Neuron (in vitro differentiated cells): Measurements from ENCODE around the gene ATXN1.

ENCODE experiments used
- H2AFZ ChIP-seq: one replicate; pipeline ENCODE4 v1.6.1; 2013; ENCODE audit warnings: low read depth, mild to moderate bottlenecking, inconsistent platforms, low read length, moderate library complexity
- H3K27me3 ChIP-seq: one replicate; pipeline ENCODE4 v1.6.1; 2013; ENCODE audit warnings: low read length; ENCODE audit not compliant: insufficient read depth
- H3K36me3 ChIP-seq: one replicate; pipeline ENCODE4 v1.6.1; 2013; ENCODE audit warnings: low read length; ENCODE audit not compliant: insufficient read depth
- H3K4me1 ChIP-seq: one replicate; pipeline ENCODE4 v1.6.1; 2013; ENCODE audit warnings: low read length; ENCODE audit not compliant: insufficient read depth
- H3K4me3 ChIP-seq: 2 replicates; pipeline ENCODE4 v1.5.1; 2013; ENCODE audit warnings: mild to moderate bottlenecking, low read length, moderate library complexity
- H3K9me3 ChIP-seq: one replicate; pipeline ENCODE4 v1.6.1; 2013; ENCODE audit warnings: low read length

The ATXN1 gene

DNA sequence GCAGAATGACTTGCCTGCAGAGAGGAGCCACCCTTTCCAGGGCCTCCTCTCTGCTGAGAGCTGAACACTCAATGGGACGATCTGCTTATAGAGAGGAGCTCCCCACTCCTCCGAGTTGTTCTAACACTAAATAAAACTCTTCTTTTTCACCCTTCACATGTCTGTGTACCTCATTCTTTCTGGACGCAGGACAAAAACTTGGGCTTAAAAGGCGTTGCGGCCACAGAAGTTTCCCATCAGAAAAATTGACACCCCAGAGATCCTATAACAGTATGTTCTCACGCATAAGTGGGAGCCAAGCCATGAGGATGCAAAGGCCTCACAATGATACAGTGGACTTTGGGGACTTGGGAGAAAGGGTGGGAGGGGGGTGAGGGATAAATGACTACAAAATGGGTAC, 401.7 kb downstream of the ATXN1 start:
- no peaks in the 10 kb centered on the region for H3K4me1 ChIP-seq
- H3K27me3 ChIP-seq, result no peaks in the 10 kb centered on the region
- H3K36me3 ChIP-seq, result no peaks in the 10 kb centered on the region
- H2AFZ ChIP-seq, result no peak overlapping the region
- H3K9me3 ChIP-seq, result no peaks in the 10 kb centered on the region
- H3K4me3 ChIP-seq, result no peak overlapping the region

DNA sequence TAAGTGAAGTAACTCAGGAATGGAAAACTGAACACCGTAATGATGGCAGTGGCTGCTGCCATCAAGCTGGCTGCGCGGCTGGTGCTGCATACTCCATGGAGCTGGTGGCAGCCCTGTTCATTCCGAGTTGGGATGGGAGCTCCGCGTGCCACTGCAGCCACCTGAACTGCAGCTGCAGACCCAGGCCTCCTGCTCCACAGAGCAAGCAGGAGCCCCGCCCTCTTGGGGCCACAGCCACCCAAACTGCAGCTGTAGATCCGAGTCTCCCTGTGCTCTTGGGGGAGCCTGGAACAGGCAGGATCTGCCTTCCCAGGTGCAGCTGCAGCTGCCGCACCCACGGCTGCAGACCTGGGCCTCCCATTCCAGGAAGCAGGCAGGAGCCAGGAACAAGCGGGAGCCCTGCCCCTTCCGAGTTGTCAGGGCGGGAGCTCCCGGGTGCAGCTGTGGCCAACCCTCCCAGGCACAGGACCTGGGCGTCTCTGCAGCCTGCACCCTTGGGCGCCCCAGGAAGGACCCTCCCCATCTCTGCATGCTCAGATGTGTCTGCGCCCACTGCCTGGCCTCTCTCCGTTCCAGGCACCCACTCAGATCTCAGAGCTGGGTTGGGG, 402.6 kb downstream of the ATXN1 start:
- H2AFZ ChIP-seq, result no peak overlapping the region
- no peak overlapping the region for H3K4me3 ChIP-seq
- H3K27me3 ChIP-seq, result no peaks in the 10 kb centered on the region
- H3K4me1 ChIP-seq, result no peaks in the 10 kb centered on the region
- H3K36me3 ChIP-seq, result no peaks in the 10 kb centered on the region
- H3K9me3 ChIP-seq, result no peaks in the 10 kb centered on the region

DNA sequence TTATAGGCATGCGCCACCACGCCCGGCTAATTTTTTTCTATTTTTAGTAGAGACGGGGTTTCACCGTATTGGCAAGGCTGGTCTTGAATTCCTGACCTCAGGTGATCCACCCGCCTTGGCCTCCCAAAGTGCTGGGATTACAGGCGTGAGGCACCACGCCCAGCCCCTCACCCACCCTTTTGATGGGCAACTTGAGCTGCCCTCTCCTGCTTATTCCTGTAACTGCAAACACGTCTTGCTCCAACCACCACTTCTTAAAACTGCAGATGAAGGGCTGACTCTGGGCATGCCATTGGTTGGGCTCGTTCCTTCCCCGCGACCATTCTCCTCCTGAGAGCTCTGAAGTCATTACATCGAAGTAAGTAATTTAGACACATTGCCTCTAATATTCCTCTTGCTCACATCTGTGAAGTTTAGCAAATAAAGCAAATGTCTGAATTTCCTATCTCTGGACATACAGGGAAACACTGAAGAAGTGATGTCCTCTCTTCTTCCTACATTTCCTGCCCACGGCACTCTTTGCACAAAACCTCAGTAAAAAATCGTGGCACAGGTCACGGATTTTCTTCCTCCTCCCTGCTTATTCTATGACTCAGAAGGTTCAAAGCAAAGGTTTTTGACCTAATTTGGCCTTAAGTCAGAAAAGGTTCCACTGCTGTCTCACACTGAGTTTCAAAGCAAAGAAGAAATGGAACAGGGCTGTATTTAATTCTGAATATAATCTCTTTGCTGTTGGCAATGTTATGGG, 405.4 kb downstream of the ATXN1 start:
- Histone ChIP-seq H3K4me1 (no peaks in the 10 kb centered on the region), H3K36me3 (no peaks in the 10 kb centered on the region), H3K9me3 (no peaks in the 10 kb centered on the region), H3K4me3 (no peak overlapping the region), H3K27me3 (no peaks in the 10 kb centered on the region), H2AFZ (no peak overlapping the region)

DNA sequence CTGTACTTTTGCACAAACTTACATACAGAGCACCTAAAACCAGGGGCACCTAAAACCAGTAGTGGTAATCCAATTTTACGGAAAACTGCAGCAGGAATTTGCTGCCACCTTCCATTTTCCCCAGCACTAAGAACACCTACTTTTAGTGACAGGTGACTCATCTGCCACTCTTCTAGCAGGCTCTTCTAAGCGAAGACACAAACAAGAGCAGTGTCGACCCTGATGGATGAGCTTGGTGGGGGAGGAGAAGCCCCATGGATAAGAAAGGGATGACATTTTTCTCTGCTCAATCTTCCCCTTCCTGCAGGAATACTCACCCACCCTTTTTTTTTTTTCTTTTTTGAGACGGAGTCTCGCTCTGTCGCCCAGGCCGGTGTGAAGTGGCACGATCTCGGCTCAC, 406.0 kb downstream of the ATXN1 start:
- Histone ChIP-seq H3K4me1 (no peaks in the 10 kb centered on the region), H3K9me3 (no peaks in the 10 kb centered on the region), H3K36me3 (no peaks in the 10 kb centered on the region), H2AFZ (no peak overlapping the region), H3K27me3 (no peaks in the 10 kb centered on the region), H3K4me3 (no peak overlapping the region)

DNA sequence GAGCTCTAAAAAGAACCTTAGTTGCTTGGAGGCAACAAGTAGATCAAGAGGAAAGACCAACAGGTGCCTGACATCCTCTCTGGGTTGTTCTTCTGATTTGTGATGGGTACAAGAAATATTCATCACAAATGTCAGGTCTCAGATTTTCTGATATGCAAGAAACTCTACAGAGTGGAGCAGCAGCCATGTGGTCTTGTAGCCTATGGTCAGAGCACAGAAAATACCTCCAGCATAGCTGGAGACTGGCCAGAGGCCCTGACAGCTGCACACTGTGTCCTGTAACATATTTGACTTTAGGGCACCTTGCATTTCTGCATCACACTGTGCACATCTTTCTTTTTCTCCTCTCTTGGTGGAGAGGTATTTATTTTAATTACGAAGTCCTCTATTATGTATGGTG, 406.6 kb downstream of the ATXN1 start:
- no peaks in the 10 kb centered on the region for H3K36me3 ChIP-seq

DNA sequence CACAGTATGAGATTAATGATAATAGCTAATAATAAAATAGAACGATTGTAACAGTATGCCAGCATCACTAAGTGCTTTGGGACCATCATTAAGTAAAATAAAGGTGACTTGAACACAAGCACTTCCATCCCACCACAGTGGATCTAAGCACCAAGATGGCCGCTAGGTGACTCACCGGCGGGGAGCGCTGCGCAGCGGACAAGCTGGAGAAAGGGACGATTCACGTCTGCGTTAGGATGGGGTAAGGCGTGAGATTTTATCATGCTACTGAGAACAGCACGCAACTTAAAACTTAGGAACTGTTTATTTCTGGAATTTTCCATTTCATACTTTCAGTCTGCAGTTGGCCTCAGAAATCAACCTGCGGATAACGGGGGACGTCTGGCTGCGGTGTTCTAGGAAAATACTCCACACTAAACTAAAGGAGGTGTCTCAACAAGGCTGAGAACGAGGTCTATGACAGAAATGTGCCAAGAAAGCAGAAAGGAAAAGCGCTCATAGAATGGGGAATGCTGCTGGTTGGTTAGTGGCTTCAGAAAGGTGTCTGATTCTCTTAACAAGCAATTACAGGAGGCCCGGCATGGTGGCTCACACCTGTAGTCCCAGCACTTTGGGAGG, 408.3 kb downstream of the ATXN1 start:
- Histone ChIP-seq H3K4me3 (no peak overlapping the region), H3K27me3 (no peaks in the 10 kb centered on the region)

More for the DNA sequence above, 406.6 kb downstream of the ATXN1 start:
- Histone ChIP-seq H2AFZ (no peak overlapping the region), H3K4me1 (no peaks in the 10 kb centered on the region), H3K4me3 (no peak overlapping the region), H3K27me3 (no peaks in the 10 kb centered on the region), H3K9me3 (no peaks in the 10 kb centered on the region)

DNA sequence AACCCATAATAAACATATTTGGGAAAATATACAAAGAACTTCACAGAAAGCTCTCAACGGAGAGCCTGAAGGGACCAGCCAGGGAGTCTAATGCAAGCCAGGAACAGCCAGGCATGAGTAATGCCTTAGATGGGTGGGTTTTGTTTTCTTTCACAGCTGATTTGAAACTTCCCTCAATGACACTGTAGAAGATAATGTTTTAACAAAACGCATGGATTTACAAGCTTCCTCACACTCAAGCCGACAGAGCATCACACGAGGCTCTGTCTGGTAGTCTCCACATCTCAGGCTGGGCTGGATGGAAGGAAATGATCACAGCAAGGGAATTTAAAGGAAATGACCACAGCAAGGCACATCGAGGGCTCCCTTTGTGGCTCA, 409.0 kb downstream of the ATXN1 start:
- Histone ChIP-seq H3K27me3 (no peaks in the 10 kb centered on the region), H2AFZ (no peak overlapping the region), H3K36me3 (no peaks in the 10 kb centered on the region), H3K9me3 (no peaks in the 10 kb centered on the region), H3K4me1 (no peaks in the 10 kb centered on the region), H3K4me3 (no peak overlapping the region)

More for the DNA sequence above, 408.3 kb downstream of the ATXN1 start:
- Histone ChIP-seq H2AFZ (no peak overlapping the region), H3K36me3 (no peaks in the 10 kb centered on the region), H3K9me3 (no peaks in the 10 kb centered on the region), H3K4me1 (no peaks in the 10 kb centered on the region)

DNA sequence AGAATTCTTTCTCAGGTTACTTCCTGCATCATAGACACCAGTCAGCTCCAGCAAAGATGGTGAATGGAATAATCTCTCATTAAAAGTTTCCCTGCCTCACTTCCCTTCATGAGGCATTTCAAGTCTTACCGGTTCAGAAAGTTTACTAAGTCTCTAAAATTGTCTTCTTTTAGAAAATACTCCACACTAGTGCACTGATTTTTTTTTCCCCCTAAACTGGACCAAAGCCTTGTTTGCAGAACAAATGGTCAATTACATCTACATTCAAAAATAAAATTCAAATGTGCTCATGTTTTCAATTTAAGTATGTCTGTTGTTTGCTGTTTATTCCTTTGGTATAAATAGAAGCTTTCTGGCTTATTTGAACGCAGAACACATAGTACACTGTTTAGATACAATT, 411.7 kb downstream of the ATXN1 start:
- Histone ChIP-seq H3K9me3 (no peaks in the 10 kb centered on the region), H2AFZ (no peak overlapping the region)

DNA sequence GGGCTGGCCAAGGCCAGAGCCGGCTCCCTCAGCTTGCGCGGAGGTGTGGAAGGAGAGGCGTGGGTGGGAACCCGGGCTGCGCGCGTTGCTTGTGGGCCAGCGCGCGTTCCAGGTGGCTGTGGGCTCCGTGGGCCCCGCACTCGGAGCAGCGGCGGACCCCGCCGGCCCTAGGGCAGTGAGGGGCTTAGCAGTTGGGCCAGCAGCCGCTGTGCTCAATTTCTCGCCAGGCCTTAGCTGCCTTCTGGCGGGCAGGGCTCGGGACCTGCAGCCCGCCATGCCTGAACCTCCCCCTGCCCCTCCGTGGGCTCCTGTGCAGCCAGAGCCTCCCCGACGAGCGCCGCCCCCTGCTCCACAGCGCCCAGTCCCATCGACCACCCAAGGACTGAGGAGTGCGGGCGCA, 414.4 kb downstream of the ATXN1 start:
- Histone ChIP-seq H3K4me3 (no peak overlapping the region), H3K36me3 (no peaks in the 10 kb centered on the region)

More for the DNA sequence above, 411.7 kb downstream of the ATXN1 start:
- Histone ChIP-seq H3K27me3 (no peaks in the 10 kb centered on the region), H3K4me1 (peaks cover 15% of the 10 kb centered on the region), H3K4me3 (no peak overlapping the region), H3K36me3 (no peaks in the 10 kb centered on the region)

DNA sequence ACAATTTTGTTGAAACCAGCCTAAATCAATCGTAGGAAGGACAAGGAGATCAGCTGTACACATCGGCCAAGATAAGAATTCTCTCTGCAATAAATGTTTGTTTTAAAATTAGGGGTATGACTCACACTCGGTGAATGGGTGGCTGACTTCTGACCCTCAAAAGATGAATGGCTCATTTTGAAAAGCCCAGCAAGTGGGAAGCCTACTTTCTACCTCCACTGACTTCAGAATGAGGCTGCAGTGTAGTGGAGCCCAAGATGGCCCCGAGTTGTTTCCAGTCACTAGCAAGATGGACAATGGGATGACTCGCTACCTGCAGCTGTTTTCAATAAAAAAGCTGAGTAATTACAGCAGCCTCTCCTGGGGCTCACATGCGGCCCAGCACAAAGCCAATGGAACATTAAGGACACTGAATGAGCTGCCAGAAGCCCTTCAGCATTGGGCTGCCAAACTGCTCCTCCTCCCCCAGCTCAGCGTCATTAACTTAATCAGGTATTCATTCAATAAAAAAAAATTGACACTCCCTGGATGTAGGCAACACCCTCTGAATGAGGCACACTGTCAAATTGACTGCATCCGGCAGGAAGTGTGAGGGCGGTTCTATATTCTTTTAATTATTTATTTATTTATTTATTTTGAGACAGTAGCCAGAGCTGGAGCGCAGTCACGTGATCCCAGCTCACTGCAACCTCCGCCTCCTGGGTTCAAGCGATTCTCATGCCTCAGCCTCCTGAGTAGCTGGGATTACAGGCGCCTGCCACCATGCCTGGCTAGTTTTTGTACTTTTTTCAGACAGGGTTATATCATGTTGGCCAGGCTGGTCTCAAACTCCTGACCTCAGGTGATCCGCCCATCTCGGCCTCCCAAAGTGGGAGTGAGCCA, 415.6 kb downstream of the ATXN1 start:
- Histone ChIP-seq H3K36me3 (no peaks in the 10 kb centered on the region), H3K9me3 (no peaks in the 10 kb centered on the region), H3K4me3 (no peak overlapping the region), H3K4me1 (peaks cover 15% of the 10 kb centered on the region), H3K27me3 (no peaks in the 10 kb centered on the region), H2AFZ (no peak overlapping the region)

More for the DNA sequence above, 414.4 kb downstream of the ATXN1 start:
- Histone ChIP-seq H2AFZ (no peak overlapping the region), H3K9me3 (no peaks in the 10 kb centered on the region), H3K27me3 (no peaks in the 10 kb centered on the region), H3K4me1 (peaks cover 15% of the 10 kb centered on the region)

DNA sequence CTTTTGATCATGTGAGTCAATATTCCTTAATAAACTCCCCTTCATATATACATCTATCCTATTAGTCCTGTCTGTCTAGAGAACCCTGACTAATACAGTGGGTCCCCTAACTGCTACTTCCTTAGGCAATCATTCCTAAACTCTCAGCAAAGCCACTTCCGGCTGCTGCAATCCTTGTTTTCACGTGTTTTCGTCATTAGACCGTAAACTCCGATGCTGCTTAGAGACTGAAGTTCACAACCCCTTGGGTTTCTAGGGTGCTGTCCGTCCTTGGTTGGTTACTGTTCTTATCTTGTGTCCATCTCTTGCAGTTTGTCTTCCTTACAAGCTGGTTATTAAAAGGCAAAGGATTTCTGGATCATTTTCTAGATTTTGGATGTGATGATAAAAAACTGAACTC, 416.5 kb downstream of the ATXN1 start:
- no peaks in the 10 kb centered on the region for H3K27me3 ChIP-seq
- H3K4me1 ChIP-seq, result peaks cover 15% of the 10 kb centered on the region
- H3K9me3 ChIP-seq, result no peaks in the 10 kb centered on the region

DNA sequence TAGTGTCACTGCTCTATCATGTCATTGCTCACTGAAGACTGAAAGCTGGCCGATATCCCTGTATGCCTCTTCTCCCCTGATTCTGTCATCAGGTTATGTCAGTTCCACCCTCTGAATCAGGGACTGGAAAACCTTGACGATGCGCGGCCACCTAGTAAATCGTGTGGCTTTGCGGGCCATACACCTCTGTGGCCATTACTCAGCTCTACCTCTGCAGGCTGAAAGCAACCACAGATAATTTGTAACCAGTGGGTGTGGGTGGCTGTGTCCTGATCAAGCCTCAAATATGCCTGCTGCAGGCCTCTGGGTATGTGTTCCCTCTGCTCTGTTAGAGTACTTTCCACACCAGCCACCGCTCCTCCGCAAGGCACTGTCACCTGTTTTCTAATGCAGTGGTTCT, 417.7 kb downstream of the ATXN1 start:
- H3K36me3 ChIP-seq, result no peaks in the 10 kb centered on the region
- no peak overlapping the region for H3K4me3 ChIP-seq
- no peaks in the 10 kb centered on the region for H3K27me3 ChIP-seq
- H3K4me1 ChIP-seq, result peaks cover 22% of the 10 kb centered on the region
- H3K9me3 ChIP-seq, result no peaks in the 10 kb centered on the region
- H2AFZ ChIP-seq, result no peak overlapping the region

More for the DNA sequence above, 416.5 kb downstream of the ATXN1 start:
- Histone ChIP-seq H3K4me3 (no peak overlapping the region), H3K36me3 (no peaks in the 10 kb centered on the region), H2AFZ (no peak overlapping the region)

DNA sequence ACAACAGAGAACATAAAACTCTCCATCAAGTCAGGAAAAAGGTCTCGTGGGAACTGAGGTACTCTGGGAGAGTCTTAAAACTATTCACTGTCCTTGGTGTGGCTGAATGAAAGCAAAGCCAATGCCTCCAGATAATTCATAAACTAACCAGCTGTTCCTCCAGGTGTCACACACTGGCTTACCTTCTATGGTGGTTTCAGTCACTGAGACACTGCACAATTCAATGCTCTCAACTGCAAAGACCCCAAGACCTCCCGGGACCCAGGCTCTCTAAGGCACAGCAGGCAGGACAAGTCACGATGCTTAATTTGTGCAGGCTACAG, 422.0 kb downstream of the ATXN1 start:
- no peak overlapping the region for H3K4me3 ChIP-seq
- H2AFZ ChIP-seq, result no peak overlapping the region
- peaks cover 7% of the 10 kb centered on the region for H3K4me1 ChIP-seq
- no peaks in the 10 kb centered on the region for H3K36me3 ChIP-seq
- no peaks in the 10 kb centered on the region for H3K9me3 ChIP-seq
- no peaks in the 10 kb centered on the region for H3K27me3 ChIP-seq
